HEK293T (cell line): ENCODE measurements around the gene TTC7B.

Source experiments
- CTCF ChIA-PET: fragments of 350-600 bp; formaldehyde crosslinking; extraction: SDS; loops from one replicate; lab custom pipeline; 2021; ENCODE audit warnings: antibody characterized with exemption, inconsistent platforms; lab: Yijun Ruan, JAX
- POLR2A ChIA-PET: fragments of 350-600 bp; formaldehyde crosslinking; extraction: SDS; loops from one replicate; lab custom pipeline; 2020; ENCODE audit warnings: antibody characterized with exemption, inconsistent platforms; lab: Yijun Ruan, JAX
- DNase-seq: peaks from one replicate; pipeline ENCODE4 v3.0.0; 2012; ENCODE audit warnings: mixed read lengths; ENCODE audit errors: extremely low spot score
- ZNF384 ChIP-seq: fragments of 450-650 bp; IDR thresholded peaks from 2 replicates; pipeline ENCODE4 v1.6.1; 2016

TTC7B gene

DNA sequence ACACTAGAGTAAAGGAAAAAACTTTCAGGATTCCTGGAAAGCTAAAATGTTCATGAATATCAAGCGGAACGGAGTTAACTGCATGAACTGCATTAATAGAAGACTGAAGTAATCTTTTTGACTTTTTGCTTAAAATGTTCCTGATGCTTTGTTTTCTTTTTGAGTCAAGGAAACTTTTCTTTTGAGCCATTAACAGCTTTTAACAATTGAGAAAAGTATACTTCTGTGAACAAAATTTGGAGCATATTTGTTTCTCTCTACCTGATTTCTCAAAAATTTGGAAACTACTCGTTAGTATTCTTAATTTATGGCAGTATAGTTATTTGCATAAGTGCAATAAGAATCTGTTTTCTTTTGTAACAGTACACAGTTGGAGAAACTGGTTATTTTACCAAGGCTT lies 340.9 kb downstream of the TTC7B start:
- ChIA-PET POLR2A (no interaction called here), CTCF (no interaction called here)
- no peak for TF ChIP-seq ZNF384
- no peak for DNase-seq
